Measurements from ENCODE around the gene IGFBP7. TPM values are rescaled to one million over a fixed set of nuclear protein-coding genes. Genes with fewer than 3 reads are reported as not detected.
A peak's percentile ranks its signal among the peaks of the same experiment; 100 is the strongest.

The IGFBP7 gene, protein sequence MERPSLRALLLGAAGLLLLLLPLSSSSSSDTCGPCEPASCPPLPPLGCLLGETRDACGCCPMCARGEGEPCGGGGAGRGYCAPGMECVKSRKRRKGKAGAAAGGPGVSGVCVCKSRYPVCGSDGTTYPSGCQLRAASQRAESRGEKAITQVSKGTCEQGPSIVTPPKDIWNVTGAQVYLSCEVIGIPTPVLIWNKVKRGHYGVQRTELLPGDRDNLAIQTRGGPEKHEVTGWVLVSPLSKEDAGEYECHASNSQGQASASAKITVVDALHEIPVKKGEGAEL
- 117 TPM for total RNA-seq

DNA sequence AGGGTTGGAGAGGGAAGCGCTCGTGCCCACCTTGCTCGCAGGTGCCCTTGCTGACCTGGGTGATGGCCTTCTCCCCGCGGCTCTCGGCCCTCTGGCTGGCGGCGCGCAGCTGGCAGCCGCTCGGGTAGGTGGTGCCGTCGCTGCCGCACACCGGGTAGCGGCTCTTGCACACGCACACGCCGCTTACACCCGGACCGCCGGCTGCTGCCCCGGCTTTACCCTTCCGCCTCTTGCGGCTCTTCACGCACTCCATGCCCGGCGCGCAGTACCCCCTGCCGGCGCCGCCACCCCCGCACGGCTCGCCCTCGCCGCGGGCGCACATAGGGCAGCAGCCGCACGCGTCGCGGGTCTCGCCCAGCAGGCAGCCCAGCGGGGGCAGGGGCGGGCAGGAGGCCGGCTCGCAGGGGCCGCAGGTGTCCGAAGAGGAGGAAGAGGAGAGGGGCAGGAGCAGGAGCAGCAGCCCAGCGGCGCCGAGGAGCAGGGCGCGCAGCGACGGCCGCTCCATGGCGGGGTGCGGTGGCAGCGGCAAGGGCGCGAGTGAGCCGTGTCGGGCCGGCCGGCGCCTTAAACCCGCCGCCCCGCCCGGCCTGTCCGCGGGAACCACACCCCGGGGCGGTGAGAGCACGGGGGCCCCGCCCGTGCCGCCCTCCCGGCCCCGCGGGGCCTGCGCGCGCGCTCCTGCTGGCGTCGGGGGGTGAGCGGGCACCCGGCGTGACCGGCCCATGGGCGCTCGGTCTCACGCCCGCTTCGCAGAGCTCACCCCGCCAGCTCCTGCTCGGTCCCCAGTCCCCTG is at the start of gene IGFBP7:
TSS of gene IGFBP7 (minus strand) at position 539 of the 793 bp plus-strand sequence. CDS start at position 505, 34 bp downstream.
- peak in 2 of 3 donors; percentile 55 to 70 for DNase-seq (ENCODE audit: low read depth in 2 of 3, low spot score in 2 of 3)

DNA sequence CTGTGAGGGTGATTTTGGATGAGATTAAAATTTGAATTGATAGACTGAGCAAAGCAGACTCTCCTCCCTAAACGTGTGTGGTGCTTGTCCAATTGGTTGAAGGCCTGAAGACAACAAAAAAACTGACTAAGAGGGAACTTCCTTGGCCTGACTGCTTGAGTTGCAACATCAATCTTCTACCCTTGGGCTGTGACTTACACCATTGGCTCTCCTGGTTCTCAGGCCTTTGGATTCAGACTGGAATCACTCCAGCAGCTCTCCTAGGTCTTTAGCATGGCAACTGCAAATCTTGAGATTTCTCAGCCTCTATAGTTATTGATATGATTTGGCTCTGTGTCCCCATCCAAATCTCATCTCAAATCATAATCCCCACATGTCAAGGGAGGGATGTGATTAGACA is 49.7 kb upstream of the IGFBP7 start:
- no peak for DNase-seq (ENCODE audit: low read depth in 2 of 3, low spot score in 2 of 3)

DNA sequence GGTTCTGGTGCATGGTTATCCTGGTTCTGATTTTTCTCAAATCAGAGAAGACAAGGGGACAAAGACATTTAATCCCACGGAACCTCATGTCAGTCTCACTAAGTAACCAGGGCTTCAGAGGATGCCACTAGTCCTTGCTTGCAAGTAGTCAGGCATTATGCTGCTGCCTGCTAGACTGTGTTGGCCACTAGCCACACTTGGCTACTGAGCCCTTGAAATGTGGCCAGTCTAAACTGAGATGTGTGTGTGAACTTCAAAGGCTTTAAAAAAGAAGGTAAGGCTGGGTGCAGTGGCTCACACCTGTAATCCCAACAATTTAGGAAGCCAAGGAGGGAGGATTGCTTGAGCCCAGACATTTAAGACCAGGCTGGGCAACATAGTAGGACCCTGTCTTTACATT is 48.6 kb upstream of the IGFBP7 start:
- no peak for DNase-seq (ENCODE audit: low read depth in 2 of 3, low spot score in 2 of 3)

DNA sequence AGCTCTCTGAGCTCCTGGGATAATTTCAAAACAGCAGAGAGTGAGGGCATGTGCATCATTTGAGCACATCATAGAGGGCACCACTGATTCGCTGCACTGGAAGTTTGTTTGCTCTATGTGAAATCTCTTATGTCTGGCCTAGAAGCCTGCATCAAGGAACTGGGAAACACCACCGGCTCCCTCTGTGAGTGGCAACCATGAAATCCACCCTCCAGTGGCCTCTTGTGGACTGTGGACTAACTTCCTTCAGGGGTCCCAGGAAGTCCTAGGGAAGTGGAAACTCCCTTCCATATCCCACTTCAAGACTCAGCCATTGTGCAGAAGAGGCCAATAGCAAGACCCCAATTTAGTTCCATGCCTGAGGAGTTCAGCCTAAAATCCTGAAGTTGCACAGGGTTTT is 48.0 kb upstream of the IGFBP7 start:
- no peak for DNase-seq (ENCODE audit: low read depth in 2 of 3, low spot score in 2 of 3)

DNA sequence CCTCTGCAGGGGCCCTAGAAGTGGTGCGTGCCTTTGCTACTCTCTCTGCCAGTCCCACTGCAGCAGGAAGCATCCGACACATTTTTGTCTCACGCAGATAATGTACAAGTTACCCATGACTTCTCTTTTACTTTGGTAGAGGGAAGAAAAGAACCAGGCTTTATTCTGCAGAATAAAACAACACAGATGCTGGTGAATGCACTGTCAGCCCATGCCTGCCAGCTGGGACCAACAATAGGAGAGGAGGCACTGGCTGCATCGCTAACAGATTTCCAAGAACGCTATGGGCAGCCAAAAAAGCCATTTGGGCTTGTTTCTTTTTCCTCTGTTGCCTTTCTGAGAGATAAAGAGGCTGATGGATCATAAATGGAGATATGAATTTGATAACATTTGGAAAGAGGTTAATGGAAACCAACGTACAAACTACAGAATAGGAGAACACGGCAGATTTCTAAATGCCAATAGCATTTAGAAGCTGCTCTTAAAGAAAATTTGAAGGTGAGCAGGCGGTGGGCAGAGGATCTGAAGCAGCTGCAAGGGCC is 47.5 kb upstream of the IGFBP7 start:
- DNase-seq (ENCODE audit: low read depth in 2 of 3, low spot score in 2 of 3): no peak

DNA sequence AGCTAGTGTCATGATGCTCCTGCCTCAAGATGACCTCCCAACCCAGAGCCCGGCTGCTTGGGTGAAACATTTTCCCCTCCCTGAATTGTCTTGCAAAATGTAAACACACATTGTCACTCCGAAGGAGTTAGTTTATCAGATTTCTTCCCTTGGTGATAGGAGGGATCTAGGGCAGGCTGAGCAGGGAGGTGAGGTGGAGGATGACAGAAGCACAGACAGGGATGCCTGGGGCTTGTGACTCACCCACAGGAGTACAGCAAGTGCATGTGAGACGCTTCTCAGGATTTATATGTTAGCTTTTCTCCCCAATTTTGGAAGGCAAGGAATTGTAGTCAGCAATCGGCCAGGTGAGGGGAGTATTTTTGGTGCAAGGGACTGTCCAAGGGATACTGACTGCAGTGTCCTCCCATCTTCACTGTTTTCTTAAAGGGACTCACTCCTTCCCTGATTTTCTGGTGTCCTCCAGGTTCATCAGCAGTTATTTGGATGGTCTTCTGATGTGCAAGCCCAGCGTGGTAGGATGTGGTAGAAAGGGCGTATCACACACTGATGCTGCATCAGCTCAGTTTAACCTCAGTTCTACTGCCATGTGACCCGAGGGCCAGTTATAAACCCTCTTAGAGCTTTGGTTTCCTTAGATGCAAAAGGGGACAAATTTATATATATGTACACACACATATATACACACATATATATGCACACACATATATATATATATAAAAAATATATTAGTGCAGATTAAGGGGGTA is 46.2 kb upstream of the IGFBP7 start:
- DNase-seq (ENCODE audit: low read depth in 2 of 3, low spot score in 2 of 3): no peak

DNA sequence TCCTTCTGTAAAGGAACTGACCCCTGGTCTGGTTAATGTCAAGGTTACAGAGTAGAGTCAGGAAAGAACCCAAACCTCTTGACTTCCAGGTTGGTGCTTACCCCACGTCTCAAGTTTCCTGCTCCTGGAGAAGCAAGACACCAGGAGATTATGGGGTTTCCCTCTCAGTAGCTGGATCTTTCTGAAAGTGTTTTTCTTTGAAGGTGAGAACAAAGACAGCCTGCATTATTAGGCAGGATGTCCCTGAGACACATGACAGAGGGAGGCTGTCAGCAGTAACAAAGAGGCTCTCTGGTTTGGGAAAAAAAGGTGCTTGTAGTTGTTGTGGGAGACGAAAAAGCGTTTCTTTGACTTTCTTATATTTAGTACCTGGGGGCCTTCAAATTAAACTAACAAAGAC is 44.7 kb upstream of the IGFBP7 start:
- no peak for DNase-seq (ENCODE audit: low read depth in 2 of 3, low spot score in 2 of 3)

DNA sequence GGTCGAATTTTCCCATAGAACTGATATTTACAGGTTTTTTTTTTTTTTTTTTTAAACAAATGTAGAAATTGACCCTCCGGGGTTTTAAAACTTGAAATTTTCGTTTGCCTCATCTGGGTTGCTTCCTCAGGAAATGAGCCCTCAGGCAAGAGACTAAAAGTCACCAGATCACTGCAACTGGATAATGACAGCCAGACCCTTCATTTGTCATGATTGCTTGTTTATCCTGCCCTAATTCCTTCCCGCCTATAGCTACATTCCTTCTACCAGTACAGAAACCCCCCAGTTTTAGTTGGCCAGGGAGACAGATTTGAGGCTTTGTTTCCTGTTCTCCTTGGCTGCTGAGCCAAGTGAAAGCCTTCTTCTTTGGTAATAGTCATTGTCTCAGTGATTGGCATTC is 44.0 kb upstream of the IGFBP7 start:
- DNase-seq (ENCODE audit: low read depth in 2 of 3, low spot score in 2 of 3): no peak

DNA sequence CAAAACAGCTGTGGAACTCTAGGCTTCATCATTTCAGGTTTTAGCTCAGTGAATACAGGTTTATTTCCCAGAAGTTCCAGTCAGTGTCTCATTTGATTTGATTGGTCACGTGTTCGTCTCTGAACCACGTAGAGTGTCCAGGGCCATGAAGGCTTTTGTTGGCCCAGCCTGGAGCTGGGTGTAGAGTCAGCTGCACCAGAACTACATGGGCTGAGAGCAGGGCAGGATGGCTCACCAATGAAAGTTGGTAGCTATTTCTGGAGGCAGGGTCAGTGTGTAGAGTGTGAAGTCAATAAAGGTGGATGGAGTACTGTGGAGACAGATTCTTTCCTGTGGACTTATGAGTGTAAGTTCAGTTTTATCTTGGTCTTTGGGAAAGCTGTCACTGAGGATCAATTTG is 43.0 kb upstream of the IGFBP7 start:
- no peak for DNase-seq (ENCODE audit: low read depth in 2 of 3, low spot score in 2 of 3)

DNA sequence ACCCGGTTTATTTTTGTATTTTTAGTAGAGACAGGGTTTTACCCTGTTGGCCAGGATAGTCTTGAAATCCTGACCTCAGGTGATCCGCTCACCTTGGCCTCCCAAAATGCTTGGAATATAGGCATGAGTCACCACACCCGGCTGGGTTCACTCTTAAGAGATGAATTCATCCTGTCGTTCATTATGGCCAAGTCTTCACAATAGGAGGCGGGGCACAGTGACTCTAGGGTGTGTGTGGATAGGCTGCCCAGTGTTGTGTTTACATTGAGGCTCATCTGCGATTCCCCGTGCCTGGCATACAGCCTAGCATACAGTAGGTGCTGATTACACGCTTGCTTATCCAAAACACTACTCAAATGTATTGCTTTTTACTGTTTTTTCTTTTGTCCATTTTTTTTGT is 41.3 kb upstream of the IGFBP7 start:
- no peak for DNase-seq (ENCODE audit: low read depth in 2 of 3, low spot score in 2 of 3)

DNA sequence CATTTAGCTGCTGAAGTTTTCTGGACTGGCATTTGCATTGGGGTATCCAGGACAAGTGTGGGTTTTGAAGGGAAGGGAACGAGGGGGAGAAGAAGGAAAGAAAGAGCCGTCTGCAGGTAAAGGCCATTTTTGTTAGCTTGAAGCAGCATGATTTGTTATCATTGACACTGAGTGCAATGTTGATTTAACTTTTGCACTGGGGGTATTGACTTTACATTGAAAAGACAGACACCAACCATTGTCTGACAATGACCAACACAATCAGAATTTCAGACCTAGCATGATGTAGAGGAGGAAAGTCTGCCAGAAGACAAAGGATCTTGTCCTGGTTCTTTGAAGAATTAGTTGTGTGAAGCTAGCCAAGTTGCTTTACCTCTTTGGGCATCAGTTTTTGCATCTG is 39.6 kb upstream of the IGFBP7 start:
- no peak for DNase-seq (ENCODE audit: low read depth in 2 of 3, low spot score in 2 of 3)

DNA sequence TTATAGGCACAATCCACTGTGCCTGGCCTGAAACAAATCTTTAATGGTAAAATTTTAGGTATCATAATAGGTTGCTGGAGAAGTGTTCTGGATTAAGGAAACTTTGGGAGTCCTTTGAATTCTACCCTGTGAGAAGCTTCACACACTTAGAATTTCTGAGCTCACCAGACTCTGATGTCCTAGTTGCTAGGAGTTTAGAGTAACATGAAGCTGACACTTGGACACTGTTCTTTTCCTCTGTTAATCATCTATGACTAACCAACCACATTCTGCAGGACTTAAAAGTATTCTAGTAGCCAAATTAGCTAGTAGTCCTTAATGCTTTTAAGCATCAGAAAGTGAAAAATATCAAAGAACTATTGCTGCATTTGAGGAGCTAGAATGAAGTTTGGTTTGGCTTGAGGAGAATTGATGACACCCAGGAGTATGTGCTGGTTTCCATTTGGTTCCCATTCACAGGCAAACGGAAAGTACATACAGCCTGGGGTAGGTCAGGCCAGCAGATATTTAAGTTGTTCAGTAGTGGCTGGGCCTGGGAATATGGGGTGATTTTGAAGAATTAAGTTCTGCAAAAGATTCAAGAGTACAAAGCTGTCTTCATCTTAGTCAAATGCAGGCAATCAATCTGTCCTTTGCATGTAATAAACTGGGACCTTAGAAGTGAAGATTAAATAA is 38.8 kb upstream of the IGFBP7 start:
- DNase-seq (ENCODE audit: low read depth in 2 of 3, low spot score in 2 of 3): no peak

DNA sequence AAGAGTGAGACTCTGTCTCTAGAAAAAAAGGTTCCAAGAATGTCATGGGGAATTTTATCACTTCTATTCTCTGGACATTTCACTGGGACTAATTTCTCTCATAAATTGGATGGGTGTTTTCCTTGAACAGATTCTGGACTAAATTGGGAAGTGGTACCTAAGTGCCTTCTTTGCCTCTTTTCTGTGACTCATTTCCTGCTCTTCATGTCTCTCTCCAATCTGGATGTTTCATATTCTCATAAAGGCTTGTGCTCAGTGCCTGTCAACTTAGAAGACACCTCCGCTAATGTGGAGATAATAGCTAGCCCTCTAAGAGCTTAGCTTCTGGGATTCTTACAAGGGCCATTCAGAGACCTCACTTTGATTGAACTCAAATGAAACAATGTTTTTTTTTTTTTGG is 38.0 kb upstream of the IGFBP7 start:
- DNase-seq (ENCODE audit: low read depth in 2 of 3, low spot score in 2 of 3): no peak

DNA sequence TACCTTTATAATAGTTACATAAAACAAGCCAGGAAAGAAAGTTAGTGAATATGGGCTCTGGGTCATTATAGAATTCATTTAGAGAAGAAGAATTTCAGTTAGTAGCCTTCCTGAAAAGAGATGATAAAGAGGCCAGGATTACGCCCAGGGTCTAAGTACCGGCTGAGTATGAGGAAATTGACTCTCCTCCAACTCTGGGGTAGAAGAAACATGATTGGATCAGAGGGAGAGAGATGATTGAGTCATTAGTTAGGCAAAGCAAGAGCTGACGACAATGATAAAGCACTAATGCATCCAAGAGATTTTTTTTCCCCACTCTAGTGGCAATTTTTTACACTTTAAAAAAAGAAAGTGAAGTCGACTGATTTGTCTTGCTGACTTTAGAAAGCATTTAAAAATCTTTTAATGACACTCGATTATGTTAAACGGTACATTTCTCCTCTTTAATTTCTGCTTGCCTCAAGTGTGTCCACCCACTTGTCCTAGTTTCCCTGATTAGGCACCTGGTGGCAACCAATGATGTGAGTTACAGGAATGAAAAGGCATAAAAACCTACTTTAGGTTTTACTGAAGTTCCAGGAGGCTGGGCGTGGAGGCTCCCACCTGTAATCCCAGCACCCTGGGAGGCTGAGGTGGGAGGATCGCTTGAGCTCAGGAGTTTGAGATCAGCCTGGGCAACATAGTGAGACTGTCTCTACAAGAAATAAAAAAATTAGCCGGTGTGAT is 37.3 kb upstream of the IGFBP7 start:
- DNase-seq (ENCODE audit: low read depth in 2 of 3, low spot score in 2 of 3): no peak

DNA sequence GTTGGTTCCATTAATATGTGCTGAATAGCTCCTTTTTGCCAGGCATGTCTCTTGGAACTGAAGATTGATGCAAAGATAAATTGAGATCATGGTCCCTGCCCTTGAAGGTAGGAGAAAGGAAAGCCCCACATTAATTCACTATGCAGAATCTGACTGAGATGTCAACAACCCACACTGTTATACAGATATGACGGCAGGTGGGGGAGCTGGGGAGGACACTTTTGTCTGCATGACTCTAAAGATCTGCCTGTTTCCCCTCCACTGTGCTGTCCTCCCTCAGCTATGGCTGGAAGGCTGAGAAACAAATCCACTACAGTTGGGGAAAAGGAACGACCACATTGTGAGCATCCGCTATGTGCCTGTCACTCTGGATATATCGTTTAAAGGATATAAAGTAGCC is 36.3 kb upstream of the IGFBP7 start:
- no peak for DNase-seq (ENCODE audit: low read depth in 2 of 3, low spot score in 2 of 3)

DNA sequence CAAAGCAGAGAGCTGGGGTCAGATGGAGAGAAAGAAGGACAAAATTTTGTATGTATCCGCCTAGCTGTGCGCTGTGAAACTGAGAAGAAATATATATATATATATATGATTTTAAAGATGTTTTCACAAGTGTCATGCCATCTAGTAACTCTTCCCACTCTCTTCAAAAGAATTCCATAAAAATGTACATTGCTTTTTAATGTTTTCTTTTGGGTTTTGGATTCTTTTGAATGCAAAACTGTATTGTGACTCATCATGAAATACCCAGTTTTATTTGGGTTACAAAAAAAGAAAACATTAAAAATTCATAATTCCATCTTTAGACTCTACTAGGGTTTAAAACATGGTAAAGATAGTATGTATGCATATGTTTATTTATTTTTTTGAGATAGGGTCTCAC is 34.3 kb upstream of the IGFBP7 start:
- DNase-seq (ENCODE audit: low read depth in 2 of 3, low spot score in 2 of 3): no peak

DNA sequence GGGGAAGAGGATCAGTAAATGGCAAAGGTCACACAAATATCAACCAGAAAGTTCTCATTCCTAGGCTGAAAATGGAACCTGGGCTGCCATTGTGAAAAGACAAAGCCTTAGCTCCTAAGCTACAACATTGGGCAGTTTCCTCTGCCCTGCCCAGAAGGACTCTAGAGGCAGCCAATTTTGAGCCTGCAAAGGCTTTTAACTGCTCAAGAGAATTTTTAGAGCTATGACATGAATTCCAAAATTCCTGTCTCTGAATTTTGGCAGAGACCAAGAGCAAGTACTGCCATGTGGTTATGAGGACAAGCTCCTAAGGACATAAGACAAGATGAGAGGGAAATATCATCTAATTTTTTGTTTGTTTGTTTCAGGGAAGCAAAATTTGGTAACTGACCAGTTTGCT is 29.6 kb upstream of the IGFBP7 start:
- DNase-seq (ENCODE audit: low read depth in 2 of 3, low spot score in 2 of 3): no peak

DNA sequence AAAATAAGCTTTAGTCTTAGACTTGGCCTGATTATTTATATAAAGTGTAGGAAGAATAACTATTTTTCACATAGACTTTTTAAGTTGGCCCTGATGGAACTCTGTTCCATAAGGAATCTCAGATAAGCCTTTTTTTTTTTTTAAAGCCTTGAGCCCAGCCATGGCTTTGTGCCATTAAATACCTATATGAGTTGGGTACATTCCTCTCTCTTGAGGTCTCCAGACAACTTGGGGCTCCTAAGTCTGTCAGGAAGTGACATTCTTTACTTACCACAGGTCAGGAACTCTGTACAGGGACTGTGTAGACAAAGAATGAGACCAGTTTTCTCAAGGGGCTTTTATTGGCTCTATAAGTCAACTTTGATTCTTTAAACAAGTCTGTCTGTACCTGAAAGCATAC is 27.1 kb upstream of the IGFBP7 start:
- no peak for DNase-seq (ENCODE audit: low read depth in 2 of 3, low spot score in 2 of 3)

DNA sequence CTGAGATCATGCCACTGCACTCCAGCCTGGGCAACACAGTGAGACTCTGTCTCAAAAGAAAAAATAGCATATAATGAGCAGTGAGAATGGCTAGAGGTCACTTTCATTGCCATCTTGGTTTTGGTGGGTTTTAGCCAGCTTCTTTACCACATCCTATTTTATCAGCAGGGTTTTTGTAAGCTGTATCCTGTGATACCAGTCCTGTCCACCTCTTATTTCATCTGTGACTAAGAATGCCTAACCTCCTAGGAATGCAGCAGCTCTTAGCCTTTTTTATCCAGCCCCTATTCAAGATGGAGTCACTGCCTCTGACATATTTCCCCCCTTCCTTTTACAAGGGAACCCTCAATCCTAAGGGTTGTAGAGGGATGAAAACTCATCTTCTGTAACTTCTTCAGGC is 26.1 kb upstream of the IGFBP7 start:
- no peak for DNase-seq (ENCODE audit: low read depth in 2 of 3, low spot score in 2 of 3)

DNA sequence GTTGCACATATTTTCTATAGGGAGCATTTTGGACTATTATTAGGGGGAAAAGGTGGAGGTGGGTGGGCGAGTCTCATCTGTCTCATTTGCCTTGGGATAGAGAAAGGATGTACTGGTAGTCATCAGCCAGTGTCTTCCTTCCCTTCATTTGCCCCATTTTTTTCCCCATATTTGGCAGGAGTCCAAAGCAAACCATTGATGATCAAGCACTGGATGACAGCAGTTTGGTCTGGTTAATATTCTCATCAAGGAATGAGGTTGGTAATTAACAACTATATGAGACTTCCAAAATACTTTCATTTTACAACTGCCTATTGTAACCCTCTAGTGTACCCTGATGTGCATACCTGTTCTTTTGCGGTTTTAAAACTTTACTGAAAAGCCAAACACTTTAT is 22.6 kb upstream of the IGFBP7 start:
- no peak for DNase-seq (ENCODE audit: low read depth in 2 of 3, low spot score in 2 of 3)
